Muscle layer of duodenum (tissue), 2 donors: ENCODE results near the gene MAPKAPK3.
A peak's percentile ranks its signal among the peaks of the same experiment; 100 is the strongest.

ENCODE experiments used
- H3K27ac ChIP-seq: one replicate; pipeline ENCODE4 v1.7.0; 2013; ENCODE audit warnings: mild to moderate bottlenecking, low read length
- H3K27me3 ChIP-seq: one replicate; pipeline ENCODE4 v1.7.0; 2013; ENCODE audit warnings: low read depth, mild to moderate bottlenecking, control low read depth, low read length
- H3K36me3 ChIP-seq, 2 donors: one replicate each; pipeline ENCODE4 v1.7.0; 2013; ENCODE audit warnings: low read length in 2 of 2, control low read depth in 1 of 2, mild to moderate bottlenecking in 1 of 2; ENCODE audit not compliant: insufficient read depth in 2 of 2, control insufficient read depth in 1 of 2
- H3K4me1 ChIP-seq, 2 donors: one replicate each; pipeline ENCODE4 v1.7.0; 2013; ENCODE audit warnings: low read length in 2 of 2, mild to moderate bottlenecking in 2 of 2, control low read depth in 1 of 2, moderate library complexity in 1 of 2; ENCODE audit not compliant: insufficient read depth in 2 of 2, control insufficient read depth in 1 of 2
- H3K4me3 ChIP-seq, 2 donors: one replicate each; pipeline ENCODE4 v1.7.0; 2013; ENCODE audit warnings: low read length in 2 of 2, low read depth in 1 of 2, mild to moderate bottlenecking in 1 of 2
- H3K9me3 ChIP-seq, 2 donors: one replicate each; pipeline ENCODE4 v1.7.0; 2013; ENCODE audit warnings: low read length in 2 of 2, control low read depth in 1 of 2, mild to moderate bottlenecking in 1 of 2; ENCODE audit not compliant: control insufficient read depth in 1 of 2
- donor health status: healthy.

The MAPKAPK3 gene

DNA sequence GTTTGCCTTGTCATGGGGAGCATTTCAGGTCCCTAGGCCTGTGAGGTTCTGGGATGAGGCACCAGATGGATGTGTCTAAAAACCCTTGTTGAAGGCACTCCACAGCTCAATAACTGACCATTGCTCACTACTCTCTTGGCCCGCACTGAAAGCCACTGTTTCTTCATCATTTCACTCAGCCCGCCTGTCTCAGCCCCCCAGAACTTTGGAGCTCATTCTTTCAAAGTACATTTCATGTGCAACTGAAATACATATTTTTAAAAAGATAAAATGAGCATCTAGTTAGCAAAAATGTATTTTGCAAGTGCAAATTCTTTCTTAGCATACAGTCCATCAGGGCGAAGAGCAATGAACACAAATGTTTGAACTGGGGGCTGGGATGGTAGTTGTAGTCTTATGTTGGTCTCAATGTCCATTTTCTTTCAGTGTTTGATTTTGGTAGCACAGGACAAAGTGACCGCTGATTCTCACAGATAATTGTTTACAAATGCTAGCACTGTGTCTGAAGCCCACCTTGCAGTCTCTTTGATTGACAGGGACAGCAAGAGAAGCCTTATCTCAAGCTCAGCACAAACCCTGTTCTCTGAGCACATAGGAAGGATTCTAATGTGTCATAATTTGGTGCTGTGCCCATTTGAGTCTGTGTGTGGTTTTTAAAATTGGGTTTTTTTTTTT lies 28.1 kb upstream of the MAPKAPK3 start:
- no peak overlapping the region for H3K4me3 ChIP-seq
- no peaks in the 10 kb centered on the region for H3K9me3 ChIP-seq
- no peak overlapping the region for H3K27ac ChIP-seq
- H3K27me3 ChIP-seq, result no peaks in the 10 kb centered on the region
- H3K4me1 ChIP-seq, result peaks cover 7 to 15% of the 10 kb centered on the region in 2 donors
- H3K36me3 ChIP-seq, result peaks cover 0 to 4% of the 10 kb centered on the region in 2 donors

DNA sequence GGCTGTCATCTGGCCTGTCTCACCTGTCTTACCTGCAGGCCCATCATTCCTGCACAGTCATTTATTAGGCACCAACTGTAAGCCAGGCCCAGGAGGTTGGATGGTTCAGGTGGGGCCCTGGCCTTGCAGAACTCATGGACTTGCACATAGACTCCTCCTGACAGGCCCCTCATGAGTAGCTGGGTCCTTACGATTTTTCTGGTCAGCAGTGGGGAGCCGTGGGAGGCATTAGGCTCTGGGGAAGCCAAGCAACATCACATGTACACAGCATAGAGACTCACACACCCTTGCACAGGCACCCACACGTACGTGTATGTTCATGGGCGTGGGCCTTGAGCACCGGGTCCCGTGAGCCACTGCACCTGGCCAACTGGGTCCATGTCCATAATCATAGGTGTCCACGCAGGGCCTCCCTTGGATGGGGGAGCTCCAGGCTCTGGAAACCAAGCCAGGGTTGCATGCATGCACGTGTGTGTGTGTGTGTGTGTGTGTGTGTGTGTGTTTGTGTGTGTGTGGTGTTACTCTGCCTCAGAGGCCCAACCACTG lies 25.7 kb upstream of the MAPKAPK3 start:
- Histone ChIP-seq H3K27ac (peak overlapping the region; percentile 80), H3K4me1 (peaks cover 7 to 15% of the 10 kb centered on the region in 2 donors), H3K36me3 (no peaks in the 10 kb centered on the region), H3K9me3 (no peaks in the 10 kb centered on the region), H3K27me3 (no peaks in the 10 kb centered on the region), H3K4me3 (no peak overlapping the region)

DNA sequence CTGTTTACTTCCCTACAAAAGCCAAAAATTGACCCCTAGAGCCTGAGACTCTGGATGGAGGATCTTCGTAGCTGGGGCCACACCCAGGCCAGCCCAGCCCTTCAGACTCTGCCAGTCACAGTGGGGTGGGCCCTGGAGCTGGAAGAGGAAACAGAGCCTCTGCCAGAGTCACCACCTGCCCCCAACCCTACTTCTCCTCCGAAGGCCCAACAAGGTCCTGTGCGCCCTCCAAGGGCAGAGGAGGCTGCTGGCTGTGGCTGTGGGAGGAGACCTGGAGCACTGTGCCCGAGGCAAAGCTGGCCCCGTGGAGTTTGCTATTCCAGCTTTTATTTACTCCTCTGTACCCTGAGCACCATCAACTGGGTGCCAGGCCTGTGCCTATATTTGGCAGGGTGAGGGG lies 24.4 kb upstream of the MAPKAPK3 start:
- Histone ChIP-seq H3K27me3 (no peaks in the 10 kb centered on the region), H3K36me3 (no peaks in the 10 kb centered on the region), H3K9me3 (no peaks in the 10 kb centered on the region), H3K4me1 (peaks cover 7 to 15% of the 10 kb centered on the region in 2 donors), H3K27ac (no peak overlapping the region), H3K4me3 (no peak overlapping the region)

DNA sequence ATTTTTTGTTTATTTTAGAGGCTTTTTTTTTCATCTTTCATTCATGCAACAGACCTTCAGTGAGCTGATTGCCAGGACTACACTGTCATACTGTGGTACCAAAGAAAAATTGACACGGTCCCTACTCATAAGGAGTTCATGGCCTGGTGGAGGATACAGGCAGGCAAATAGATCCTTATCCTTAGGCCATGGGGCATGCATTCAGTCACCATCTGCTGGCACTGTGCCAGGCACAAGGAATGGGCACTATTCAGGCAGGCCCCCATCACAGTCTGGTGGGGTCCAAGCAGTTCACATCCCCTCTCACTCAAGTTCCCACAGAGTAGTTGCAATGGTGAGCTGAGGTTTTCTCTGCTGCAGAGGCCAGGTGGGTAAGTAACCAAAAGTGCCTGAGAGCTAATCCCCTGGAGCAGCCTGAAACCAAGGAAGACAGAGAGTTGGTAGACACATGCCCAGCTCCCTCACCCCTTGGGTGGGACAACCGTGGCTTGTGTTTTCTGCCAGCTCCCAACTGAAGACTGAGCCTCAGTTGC lies 22.6 kb upstream of the MAPKAPK3 start:
- Histone ChIP-seq H3K36me3 (no peaks in the 10 kb centered on the region), H3K27me3 (no peaks in the 10 kb centered on the region), H3K4me1 (peaks cover 7 to 15% of the 10 kb centered on the region in 2 donors), H3K9me3 (no peaks in the 10 kb centered on the region), H3K4me3 (no peak overlapping the region), H3K27ac (no peak overlapping the region)

DNA sequence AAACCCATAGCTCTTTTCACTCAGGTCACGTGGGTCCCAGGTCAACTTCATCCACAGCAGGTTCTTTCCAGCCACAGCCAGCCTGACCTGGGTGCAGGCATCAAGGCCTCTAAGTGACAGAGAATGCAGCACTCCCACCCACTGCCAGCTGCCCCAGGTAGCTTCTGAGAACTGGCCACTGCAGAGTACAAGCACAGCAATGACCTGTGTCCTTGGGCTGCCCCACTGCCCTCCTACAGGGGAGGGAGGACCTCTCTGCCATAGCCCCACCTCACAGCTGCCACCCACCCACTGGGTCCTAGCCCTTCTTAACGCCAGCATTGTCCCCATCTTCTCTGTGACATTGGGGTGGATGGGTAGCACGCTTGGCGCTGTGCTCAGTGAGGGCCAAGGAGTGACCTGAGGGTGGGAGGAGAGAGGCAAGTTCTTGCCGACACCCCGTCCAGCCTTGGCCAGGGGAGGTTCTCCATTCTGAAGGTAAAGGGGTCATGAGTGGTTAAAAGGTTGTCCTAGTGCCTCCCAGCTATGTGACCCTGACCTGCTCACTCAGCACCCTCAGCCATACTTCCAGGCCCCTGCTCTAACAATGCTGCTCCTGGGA lies 17.7 kb upstream of the MAPKAPK3 start:
- no peak overlapping the region for H3K27ac ChIP-seq
- no peaks in the 10 kb centered on the region for H3K9me3 ChIP-seq
- H3K36me3 ChIP-seq, result peaks cover 0 to 2% of the 10 kb centered on the region in 2 donors
- H3K4me1 ChIP-seq, result peaks cover 27 to 32% of the 10 kb centered on the region in 2 donors
- H3K27me3 ChIP-seq, result no peaks in the 10 kb centered on the region
- no peak overlapping the region for H3K4me3 ChIP-seq

DNA sequence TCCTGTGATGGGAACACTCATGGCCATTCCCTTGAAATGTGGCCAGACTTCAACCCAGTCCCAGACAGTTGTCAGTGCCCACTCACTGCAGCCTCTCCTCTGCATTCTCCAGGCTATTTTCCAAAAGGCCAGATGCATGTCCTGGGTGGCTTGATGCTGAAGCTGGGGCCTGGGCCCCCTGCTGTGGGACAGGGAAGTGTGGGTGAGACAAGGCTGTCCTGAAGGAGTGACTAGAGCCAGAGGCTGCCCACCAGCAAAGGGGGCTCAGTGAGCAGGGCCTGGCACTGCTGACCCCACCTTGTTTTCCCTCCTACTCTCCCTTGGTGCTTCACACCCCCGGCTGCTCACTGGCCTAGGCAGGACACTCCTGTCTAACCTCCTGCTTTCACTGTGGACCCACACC lies 17.2 kb upstream of the MAPKAPK3 start:
- Histone ChIP-seq H3K27ac (peak overlapping the region; percentile 23), H3K4me1 (peaks cover 27 to 32% of the 10 kb centered on the region in 2 donors), H3K36me3 (peaks cover 3 to 5% of the 10 kb centered on the region in 2 donors), H3K27me3 (no peaks in the 10 kb centered on the region), H3K4me3 (no peak overlapping the region), H3K9me3 (no peaks in the 10 kb centered on the region)

DNA sequence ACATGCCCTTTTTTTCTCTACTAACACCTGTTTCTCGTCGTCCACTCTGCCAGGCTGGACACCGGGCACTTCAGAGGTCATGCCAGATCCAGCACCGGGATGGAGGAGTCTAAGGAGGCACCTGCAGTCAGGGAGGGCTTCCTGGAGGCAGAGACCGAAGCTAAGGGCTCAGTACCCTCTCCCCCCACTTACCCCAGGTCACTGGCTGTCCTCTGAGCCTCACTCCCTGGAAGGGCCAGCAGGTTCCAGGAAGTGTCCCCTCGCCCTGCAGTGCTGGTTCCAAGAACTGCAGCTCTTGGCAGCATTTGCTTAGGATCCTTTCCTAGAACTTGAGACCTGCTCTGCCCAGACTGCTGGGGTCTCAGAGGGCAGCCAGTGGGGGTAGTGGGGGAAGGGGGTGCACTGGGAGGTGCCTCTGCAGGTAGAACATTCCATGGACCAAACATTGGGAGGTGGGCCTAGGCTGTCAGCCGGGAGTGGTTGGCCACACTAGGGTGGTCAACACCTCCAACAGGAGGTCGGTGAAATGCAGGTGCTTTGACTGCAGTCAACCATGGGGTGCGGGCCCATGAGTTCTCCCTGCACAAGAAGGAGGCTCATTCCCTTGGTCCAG lies 16.7 kb upstream of the MAPKAPK3 start:
- H3K27me3 ChIP-seq, result no peaks in the 10 kb centered on the region
- H3K4me1 ChIP-seq, result peaks cover 27 to 32% of the 10 kb centered on the region in 2 donors
- peaks cover 6 to 7% of the 10 kb centered on the region in 2 donors for H3K36me3 ChIP-seq
- peak overlapping the region; percentile 97 for H3K27ac ChIP-seq
- no peaks in the 10 kb centered on the region for H3K9me3 ChIP-seq
- no peak overlapping the region for H3K4me3 ChIP-seq

DNA sequence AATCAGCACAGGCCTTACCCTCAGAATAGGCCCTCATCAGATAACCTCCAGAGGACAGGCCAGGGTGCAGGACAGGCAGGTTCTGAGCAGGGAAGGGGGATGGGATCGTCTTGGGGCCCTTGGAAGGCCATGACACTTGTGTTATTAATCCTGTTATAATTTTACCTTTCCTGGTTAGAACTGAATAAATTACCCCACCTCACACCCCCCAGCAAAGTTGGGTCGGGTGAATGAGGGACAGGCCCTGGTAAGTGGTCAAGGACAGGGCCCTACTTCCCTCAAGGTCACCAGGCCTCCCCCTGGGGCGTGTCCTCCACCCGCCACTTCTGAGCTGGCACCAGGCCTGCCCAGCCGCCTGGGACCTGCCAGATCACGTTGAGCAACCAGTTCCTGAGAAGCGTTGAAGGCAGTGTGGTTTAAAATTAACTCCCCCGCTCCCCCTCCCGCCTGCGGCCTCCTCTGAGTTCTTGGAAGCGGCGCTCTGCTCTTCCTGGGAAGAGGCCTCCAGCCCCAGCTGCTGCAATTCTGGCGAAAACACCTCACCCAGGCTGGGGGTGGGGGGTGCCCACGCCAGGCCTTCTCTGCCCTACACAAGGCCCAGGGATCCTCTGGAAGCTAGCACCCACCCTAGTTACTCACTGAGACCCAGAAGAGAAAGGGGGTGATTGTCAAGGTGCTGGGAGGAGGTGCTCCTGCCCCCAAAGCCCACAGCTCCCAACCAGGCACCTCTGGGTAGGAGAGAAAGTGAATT lies 15.9 kb upstream of the MAPKAPK3 start:
- H3K27me3 ChIP-seq, result no peaks in the 10 kb centered on the region
- peaks cover 27 to 36% of the 10 kb centered on the region in 2 donors for H3K4me1 ChIP-seq
- peak overlapping the region in 1 of 2 donors; percentile 57 for H3K4me3 ChIP-seq
- peak overlapping the region; percentile 97 for H3K27ac ChIP-seq
- peaks cover 9 to 10% of the 10 kb centered on the region in 2 donors for H3K36me3 ChIP-seq
- H3K9me3 ChIP-seq, result no peaks in the 10 kb centered on the region

DNA sequence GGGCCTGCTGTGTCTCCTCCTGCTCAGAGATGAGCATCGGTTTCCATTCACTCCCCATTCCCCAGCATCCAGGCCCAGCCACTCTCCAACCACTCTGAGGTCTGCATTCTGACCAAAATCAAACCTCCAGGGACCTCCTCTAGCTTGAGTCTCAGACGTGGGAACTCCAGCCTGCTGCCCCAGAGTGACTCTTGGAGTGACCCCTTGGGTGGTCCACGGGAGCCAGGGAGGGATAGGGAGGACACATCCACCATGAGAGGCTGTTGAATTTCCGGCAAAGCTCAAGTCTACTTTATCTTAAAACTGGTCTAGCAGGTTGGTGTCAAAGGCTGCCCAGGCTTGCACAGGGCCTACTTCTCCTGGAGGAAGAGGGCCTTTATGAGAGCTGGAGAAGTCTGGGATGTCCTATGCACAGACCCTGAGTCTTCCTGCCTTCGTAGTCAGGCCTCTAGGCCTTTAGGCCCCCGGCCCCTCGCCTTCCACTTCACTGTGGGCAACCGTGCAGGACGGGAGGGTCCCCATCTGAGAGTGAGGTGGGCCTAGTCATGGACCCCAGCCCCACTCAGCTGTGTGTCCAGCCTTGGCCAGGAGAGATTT lies 14.3 kb upstream of the MAPKAPK3 start:
- Histone ChIP-seq H3K9me3 (no peaks in the 10 kb centered on the region), H3K27ac (peak overlapping the region; percentile 97), H3K36me3 (peaks cover 24% of the 10 kb centered on the region in 2 donors), H3K4me1 (peaks cover 34 to 36% of the 10 kb centered on the region in 2 donors), H3K27me3 (no peaks in the 10 kb centered on the region), H3K4me3 (peak overlapping the region in 1 of 2 donors; percentile 57)

DNA sequence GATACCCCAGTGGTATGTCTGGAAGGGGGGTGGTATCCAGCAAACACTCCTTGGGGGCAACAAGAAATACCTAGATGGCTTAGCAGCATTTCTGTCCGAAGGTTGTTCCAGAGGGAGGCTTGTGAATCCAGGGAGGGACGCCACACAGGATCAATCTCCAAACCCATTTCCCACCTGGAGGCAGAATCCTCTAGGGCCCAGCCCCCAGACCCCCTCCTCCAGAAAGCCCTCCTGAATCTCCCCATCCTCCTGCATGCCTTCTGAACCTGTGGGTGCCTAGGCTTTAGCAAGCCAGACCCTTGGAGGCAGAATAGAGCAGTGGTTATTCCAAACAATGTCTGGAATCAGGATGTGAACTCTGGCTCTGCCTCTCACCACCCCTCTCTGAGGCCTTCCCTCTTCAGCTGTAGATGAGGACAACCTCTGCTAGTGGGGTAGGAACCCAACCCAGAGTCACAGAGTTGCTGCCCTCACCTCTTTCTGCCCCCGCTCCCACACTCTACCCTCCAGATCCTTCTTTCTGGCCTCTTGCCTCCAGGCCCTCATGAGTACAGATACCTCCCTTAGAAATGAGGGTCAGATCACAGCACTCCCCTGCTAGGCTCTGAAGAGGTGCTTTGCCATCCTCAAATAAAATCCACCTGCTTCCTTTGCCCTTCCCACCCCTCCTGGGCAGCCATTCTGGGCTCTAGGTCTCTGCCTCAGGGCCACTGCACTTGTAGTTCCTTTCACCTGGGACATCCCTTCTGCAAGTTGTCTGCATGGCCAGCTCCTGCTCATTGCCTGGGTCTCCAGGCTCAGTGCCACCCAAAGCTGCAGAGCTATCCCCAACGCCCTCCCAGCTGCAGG lies 13.5 kb upstream of the MAPKAPK3 start:
- H3K27ac ChIP-seq, result peak overlapping the region; percentile 97
- no peak overlapping the region for H3K4me3 ChIP-seq
- H3K27me3 ChIP-seq, result no peaks in the 10 kb centered on the region
- no peaks in the 10 kb centered on the region for H3K9me3 ChIP-seq
- peaks cover 35 to 36% of the 10 kb centered on the region in 2 donors for H3K4me1 ChIP-seq
- H3K36me3 ChIP-seq, result peaks cover 29 to 30% of the 10 kb centered on the region in 2 donors
